SIG-M5 treated with dmso at 0.1 percent for 504 hours (cell line): ENCODE measurements around the gene STAT1.

Experiments used
- DNase-seq: peaks from one replicate; lab custom pipeline; 2025; ENCODE audit not compliant: unreplicated experiment; lab: John Stamatoyannopoulos, UW

STAT1 gene

GRCh38 chr2:191032588-191033429 lies 18.8 kb upstream of the STAT1 start:
- peak; percentile 31 for DNase-seq

DNA sequence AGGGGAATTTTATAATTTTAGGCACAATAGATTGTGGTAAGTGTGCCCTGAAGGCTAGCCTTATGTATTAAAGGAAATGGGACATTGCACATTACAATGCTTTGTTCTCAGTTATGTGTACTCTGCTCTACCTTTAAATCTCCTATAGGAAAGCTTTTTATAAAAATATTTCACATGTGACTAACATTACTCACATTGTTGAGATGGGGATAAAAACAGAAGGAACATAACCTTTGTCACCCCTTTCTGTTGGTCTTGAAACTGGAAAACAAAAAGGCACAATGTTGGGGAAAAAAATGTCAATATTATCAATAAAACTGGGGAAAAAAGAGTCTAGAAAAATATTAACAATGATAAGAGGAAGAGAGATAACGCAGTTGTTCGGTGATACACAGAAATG lies 17.3 kb upstream of the STAT1 start:
- no peak for DNase-seq

- DNase-seq, result peak; percentile 53
Observed at GRCh38 chr2:191030521-191031154, 16.7 kb upstream of the STAT1 start.

DNA sequence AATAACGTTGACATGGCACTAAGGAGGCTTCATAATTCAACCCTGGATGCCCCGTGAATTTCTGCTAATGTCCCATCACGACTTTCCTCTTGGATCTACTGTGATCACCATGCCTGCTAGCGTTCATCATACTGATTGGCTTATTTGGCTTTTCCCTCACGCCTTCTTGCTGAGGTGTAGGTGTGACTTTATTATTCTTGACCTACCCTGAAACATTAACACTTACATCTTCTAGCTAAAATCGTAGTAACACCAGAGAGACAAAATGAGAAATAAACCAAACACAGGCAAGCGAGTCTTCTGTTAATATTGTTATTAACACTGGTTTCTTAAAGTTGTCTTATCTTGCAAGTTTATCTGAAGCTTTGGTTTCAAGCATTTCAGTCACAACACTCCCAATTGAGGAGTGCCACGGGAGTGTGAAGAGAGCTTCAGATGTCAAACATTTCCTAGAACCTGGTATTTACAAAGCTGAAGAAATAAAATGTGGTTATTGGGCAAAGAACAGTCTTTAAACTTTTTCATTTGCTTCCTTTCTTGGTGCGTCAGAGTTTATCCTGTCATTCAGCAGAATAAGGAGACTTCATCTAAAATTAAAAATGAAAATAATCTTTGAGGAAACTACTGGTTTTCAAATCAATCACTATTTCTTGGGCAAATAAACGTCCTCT lies 15.4 kb upstream of the STAT1 start:
- no peak for DNase-seq

DNA sequence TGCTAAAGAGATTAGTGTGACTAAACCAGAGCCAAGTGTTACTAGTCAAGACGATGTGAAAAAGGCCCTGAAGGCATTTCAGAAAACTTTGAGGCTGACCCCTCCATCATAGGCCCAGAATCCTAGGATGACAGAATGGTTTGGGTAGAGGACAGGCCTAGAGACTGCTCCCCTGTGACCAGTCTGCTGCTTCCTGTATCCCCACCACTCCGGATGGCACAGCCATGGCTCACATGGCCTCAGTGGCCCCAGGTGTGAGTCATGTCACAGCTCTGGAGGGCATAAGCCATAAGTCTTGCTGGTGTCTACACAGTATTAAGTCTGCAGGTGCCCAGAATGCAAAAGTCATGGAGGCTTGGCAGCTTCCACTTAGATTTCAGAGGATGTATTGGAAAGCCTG lies 12.4 kb upstream of the STAT1 start:
- no peak for DNase-seq

DNA sequence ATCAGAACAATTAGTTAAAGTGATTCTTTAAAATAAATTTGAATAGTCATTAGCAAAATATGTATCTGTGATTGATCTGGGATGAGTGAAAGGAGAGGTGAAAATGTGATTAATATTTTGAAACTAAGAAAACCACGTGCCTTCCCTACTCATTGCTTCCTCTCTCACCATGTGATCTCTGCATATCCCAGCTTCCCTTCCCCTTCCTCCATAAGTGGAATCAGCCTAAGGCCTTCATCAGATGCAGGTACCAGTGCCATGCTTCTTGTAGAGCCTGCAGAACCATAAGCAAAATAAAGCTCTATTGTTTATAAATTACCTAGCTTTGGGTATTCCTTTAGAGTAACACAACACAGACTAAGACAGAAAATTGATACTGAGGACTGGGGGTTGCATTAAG lies 11.2 kb upstream of the STAT1 start:
- DNase-seq, result no peak

- no peak for DNase-seq
Observed at GRCh38 chr2:191023235-191023679, 9.3 kb upstream of the STAT1 start.

DNA sequence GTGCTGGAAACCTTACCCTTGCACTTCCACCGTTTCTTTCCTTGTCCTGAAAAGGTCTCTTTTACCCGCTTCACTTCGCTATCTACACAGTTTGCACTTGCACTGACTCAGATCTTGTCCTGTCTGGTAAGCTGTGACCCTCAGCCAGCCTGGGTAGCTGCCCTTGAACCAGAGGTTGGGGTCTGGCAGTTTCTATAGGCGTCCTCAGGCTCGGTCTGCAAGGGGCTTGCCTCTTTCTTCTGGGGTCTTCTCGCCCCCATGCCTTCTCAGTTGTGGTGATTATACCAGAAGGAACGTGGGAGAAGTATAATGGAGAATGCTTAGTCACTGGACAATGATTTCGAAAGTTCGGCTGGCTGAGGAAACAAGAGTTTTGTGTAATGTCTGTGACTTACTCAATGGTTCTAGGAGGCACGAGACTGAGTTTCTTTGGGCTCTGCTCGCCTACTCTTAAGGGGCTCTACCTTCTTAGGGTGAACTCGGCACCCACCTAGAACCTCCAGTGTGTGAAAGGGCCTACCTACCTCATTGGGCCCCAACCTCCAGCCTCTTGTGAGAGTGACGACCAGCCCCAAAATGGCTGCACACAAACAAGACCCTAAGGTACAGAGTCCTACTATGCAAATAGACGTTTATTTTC lies 6.9 kb upstream of the STAT1 start:
- peak; percentile 89 for DNase-seq

GRCh38 chr2:191020221-191020741 lies 6.3 kb upstream of the STAT1 start:
- peak; percentile 99 for DNase-seq

DNA sequence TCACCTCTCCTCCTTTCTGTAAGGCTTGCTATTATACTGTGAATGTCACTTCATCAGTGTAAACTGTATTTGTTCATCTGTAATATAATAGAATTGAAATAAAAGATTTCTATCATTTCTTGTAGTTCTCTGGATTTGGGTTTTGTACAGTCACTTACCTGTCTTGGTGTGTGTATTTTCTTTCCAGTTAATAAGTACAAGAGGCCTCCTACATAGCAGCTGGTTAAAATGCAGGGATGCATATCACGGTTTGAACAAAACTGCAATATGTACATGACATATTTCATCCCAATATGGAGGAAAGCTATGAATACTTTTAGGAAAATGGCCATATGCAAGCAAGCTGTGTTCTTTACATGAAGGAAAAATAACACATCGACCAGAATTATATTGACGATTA lies 5.4 kb upstream of the STAT1 start:
- no peak for DNase-seq

DNA sequence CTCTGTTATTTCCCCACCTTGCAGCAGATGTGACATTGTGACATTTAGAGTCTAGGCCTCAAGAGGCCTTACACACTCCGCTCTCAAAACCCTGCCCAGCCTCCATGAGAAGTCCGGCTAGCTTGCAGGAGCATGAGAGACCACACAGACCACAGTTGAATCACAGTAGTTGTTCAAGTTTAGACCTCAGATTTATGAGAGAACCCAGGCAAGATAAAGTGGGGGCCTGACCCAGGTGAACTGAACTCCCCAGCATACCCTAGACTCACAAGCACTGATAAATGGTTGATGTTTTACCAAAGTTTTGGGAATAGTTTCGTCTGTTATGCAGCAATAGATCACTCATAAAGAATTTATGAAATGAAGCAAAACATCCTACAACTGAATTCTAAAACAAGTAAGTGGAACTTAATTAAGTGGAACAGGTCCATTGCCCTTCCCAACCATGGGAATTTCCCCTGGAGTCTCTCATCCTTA lies 4.7 kb upstream of the STAT1 start:
- no peak for DNase-seq

DNA sequence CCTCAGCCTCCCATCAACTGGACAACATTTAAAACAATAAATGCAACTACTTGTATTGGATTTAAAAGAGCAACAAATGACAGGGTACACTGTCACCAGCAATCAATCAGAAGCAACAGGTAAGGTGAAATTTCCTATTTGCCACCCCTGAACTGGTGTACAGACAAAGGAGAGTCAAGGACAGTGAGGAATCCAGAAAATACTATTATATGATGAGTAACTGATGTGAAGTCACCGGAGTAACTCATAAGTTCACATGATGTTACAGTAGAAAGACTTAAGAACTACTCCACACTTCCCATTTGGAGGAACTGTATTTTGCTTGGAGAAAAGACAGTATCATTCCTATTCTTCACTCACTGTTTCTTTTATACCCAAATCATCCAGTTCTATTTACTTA lies 4.1 kb upstream of the STAT1 start:
- no peak for DNase-seq

- no peak for DNase-seq
Observed at GRCh38 chr2:191015831-191016230, 1.9 kb upstream of the STAT1 start.

- DNase-seq, result no peak
Observed at GRCh38 chr2:191015239-191015638, 1.3 kb upstream of the STAT1 start.

GRCh38 chr2:191014653-191015020 lies 666 bp upstream of the STAT1 start:
- DNase-seq, result no peak

GRCh38 chr2:191013682-191013931 lies 364 bp downstream of the STAT1 start:
- DNase-seq, result no peak

DNA sequence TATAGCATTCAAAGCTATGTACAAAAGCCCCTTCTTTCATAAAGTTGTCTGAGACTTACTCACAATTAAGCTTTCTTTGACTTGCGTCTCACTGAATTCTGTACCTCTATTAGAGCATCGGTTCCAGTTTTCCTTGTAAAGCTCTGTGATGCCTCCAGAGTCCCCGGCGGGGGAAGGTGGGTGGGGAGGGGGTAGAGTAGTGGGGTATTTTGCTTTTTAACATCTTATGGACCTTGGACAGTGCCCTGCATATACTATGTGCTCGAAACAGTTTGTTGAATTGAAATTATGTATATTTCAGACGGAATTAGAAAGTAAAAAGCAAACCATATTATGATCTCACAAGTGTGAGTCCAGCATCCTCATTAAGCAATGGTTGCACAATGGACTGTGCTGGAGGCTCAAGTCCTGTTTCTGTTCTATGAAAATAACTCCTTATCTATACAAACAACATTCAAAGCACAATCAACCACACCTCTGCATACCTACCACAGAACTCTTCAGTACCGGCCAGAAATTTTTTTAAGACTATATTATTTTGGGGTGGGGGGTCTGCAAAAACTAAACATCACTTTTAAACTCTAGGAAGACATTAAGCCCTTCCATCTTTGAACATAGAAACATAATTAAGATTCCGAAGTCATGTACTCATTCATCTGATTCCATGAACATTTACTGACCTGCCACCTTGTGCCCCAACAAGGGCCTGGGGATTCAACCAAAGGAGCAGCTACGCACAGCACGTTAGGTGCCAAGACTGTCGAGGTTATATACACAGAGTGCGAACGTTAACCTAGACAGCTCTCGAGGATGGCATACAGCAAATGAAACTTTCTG lies 908 bp downstream of the STAT1 start:
- DNase-seq, result peak; percentile 62

DNA sequence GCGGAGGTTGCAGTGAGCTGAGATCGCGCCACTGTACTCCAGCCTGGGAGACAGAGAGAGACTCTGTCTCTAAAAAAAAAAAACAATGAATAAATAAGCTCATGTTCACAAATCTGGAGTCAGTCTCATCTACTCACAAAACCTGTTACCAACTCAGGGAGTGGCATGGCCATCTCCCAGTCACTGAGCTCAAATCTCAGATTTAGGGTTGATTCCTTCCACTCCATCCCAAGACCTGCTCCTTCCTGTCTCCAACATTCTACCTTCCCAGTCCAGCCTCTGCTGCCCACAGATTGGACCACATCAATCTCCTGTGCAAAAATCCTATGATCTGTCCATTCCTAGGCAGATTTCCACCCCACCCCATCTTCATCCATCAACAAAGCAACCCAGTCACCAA lies 1.6 kb downstream of the STAT1 start:
- DNase-seq, result no peak

DNA sequence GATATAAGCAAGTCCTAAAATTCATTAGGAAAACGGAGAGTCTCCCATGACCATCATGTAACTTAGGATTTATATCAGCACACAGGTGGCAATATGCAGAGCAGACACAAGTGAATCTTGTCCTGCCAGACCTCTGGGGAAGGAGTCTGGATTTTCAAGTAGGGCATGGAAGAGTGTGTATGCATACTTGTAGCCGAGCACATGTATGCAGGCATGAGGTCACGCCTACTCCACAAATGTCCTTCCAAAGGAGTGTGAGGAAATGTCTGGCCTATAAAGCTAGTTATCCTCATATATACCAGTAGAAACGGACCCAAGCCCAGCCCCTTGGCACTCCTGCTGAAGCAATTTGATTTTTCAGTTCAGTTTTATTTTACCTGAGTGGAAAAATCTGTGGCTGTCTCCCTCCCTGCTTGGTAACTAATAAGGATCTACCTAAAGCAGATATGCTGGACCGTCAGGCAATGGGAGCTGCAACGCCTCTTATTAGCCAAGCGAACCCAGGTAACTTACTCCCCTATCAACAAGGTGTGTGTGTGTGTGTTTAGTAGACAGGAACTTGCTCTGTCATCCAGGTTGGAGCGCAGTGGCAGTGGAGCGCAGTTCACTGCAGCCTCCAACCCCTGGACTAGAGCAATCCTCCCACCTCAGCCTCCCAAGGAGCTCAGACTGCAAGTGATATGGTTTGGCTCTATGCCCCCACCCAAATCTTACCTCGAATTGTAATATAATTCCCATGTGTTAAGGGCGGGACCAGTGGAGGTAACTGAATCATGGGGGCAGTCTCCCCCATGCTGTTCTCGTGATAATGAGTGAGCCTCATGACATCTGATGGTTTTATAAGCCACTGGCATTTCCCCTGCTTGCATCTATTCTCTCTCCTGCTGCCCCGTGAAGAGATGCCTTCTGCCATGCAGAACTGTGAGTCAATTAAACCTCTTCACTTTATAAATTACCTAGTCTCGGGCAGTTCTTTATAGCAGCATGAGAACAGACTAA lies 2.8 kb downstream of the STAT1 start:
- DNase-seq, result no peak
